Stomach smooth muscle (tissue), 2 donors: Measurements from ENCODE around the gene BAD.

Source experiments
- H3K27ac ChIP-seq: one replicate; pipeline ENCODE4 v1.7.0; 2013; ENCODE audit warnings: mild to moderate bottlenecking, low read length, inconsistent platforms
- H3K27me3 ChIP-seq, 2 donors: one replicate each; pipeline ENCODE4 v1.7.0; 2013; ENCODE audit warnings: low read length in 2 of 2; ENCODE audit not compliant: insufficient read depth in 2 of 2, control insufficient read depth in 1 of 2
- H3K36me3 ChIP-seq, 2 donors: one replicate each; pipeline ENCODE4 v1.7.0; 2013; ENCODE audit warnings: low read length in 2 of 2; ENCODE audit not compliant: control insufficient read depth in 2 of 2, insufficient read depth in 2 of 2
- H3K4me1 ChIP-seq: one replicate; pipeline ENCODE4 v1.7.0; 2013; ENCODE audit warnings: low read length; ENCODE audit not compliant: control insufficient read depth, insufficient read depth
- H3K4me3 ChIP-seq, 2 donors: one replicate each; pipeline ENCODE4 v1.7.0; 2013; ENCODE audit warnings: low read length in 2 of 2
- H3K9ac ChIP-seq, 2 donors: one replicate each; pipeline ENCODE4 v1.7.0; 2013; ENCODE audit warnings: low read length in 2 of 2, mild to moderate bottlenecking in 1 of 2
- H3K9me3 ChIP-seq, 2 donors: one replicate each; pipeline ENCODE4 v1.7.0; 2013; ENCODE audit warnings: low read length in 2 of 2; ENCODE audit not compliant: control insufficient read depth in 2 of 2
- donor health status: healthy.
- donor health status: Pancreatic carcinoma.

Gene BAD

GRCh38 chr11:64284962-64285884 is 758 bp upstream of the BAD start, which contains the start of gene GPR137:
Gene GPR137 (plus strand): TSS chr11:64285848. CDS start chr11:64286525, 677 bp downstream.
- peaks cover 4 to 10% of the 10 kb centered on the region in 2 donors for H3K36me3 ChIP-seq
- peaks cover under 1 to 3% of the 10 kb centered on the region in 2 donors for H3K27me3 ChIP-seq
- no peaks in the 10 kb centered on the region for H3K9me3 ChIP-seq
- peak within 1 kb of the TSS; percentile 93 to 96 for H3K4me3 ChIP-seq
- peaks cover 28% of the 10 kb centered on the region for H3K4me1 ChIP-seq
- peak within 1 kb of the TSS; percentile 89 to 98 for H3K9ac ChIP-seq
- H3K27ac ChIP-seq = peak within 1 kb of the TSS; percentile 96

DNA sequence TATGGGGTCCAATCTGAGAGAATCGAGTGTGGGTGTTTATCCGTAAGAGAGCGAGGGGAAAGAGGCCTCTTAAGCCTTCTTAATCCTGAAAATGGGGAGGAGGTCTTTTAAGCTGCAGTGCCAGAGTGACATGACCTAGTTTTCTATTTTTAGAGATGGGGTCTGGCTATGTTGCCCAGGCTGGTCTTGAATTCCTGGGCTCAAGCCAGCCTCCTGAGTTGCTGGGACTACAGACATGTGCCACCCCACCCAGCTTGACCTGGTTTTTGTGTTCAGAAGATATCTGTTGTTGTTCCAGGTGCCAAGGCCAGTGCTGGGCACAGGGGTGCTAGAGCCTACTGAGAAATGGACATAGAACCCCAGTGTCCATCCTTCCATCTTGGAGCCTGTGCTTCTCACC is 1.4 kb downstream of the BAD start:
- Histone ChIP-seq H3K9ac (peak overlapping the region; percentile 23 to 95), H3K4me1 (peaks cover 28% of the 10 kb centered on the region), H3K36me3 (peaks cover 7 to 15% of the 10 kb centered on the region in 2 donors), H3K27ac (peak overlapping the region; percentile 18), H3K9me3 (no peaks in the 10 kb centered on the region), H3K4me3 (peak overlapping the region in 1 of 2 donors; percentile 93), H3K27me3 (no peaks in the 10 kb centered on the region)

DNA sequence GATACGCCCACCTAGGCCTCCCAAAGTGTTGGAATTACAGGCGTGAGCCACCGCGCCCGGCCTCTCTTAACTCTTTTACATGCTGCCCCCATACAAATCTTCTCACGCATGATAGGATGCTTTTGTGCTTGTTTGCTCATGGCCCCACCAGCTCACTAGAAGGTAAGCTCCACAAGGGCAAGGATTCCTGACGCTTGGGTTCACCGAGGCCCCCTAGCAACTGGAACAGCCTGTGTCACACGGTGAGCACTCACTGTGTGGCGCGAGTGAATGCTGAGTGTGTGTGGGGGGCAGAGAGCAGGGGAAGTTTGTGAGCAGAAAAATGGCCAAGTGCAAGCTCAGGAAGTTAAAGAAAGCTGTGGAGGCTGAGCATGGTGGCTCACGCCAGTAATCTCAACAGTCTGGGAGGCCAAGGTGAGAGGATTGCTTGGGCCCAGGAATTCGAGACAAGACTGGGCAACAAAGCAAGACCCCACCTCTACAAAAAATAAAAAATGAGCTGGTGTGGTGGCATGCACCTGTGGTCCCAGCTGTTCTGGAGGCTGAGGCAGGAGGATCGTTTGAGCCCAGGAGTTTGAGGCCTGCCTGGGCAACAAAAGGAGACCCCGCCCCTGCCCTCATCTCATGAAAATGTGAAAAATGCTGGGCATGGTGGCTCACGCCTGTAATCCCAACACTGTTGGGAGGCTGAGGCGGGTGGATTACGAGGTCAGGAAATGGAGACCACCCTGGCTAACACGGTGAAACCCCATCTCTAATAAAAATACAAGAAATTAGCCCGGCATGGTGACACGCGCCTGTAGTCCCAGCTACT is 2.3 kb downstream of the BAD start:
- Histone ChIP-seq H3K27me3 (no peaks in the 10 kb centered on the region), H3K9me3 (no peaks in the 10 kb centered on the region), H3K36me3 (peaks cover 9 to 15% of the 10 kb centered on the region in 2 donors), H3K4me3 (no peak overlapping the region), H3K4me1 (peaks cover 28% of the 10 kb centered on the region), H3K9ac (peak overlapping the region in 1 of 2 donors; percentile 29), H3K27ac (no peak overlapping the region)

- Histone ChIP-seq H3K9ac (no peak overlapping the region), H3K4me3 (no peak overlapping the region), H3K36me3 (peaks cover 20 to 21% of the 10 kb centered on the region in 2 donors), H3K27me3 (no peaks in the 10 kb centered on the region), H3K27ac (no peak overlapping the region), H3K4me1 (peaks cover 14% of the 10 kb centered on the region), H3K9me3 (no peaks in the 10 kb centered on the region)
Measured at GRCh38 chr11:64278576-64279190, 5.8 kb downstream of the BAD start.

DNA sequence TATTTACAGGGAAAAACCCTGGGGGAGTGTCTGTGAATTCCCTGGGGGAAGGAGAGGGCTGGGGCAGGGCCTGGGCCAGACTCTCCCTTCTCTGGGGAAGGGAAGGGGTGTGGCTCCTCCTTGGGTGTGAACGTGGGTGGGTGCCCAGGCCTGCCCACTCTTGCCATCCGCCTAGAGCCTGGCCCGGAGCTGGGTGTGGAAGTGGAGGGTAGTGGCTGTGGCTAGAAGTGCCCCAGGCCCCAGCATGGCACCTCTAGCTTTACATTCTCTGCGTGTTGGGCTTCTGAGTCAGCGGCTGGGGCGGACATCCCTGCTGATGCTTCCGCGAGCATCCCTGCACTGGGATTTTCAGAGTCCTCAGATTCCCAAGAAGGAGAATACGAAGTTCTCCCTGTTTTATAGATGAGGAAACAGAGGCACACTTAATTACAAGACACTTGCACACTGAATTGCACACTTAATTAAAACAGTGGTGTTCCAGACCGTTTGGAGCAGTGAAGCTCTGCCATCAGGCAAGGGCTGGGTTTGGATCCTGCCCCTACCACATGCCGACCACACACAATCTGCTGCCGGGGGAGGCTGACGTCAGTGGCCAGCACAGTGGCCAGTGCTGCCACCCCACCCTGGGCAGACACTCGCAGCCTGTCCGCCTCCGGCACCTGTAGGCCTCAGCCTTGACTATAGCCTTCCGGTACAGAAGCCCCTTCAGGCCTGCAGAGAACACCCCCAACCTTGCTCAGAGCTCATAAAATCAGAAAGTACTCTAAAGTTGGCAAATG is 7.6 kb downstream of the BAD start:
- H3K9ac ChIP-seq = no peak overlapping the region
- H3K4me1 ChIP-seq = peaks cover 5% of the 10 kb centered on the region
- no peak overlapping the region for H3K27ac ChIP-seq
- H3K4me3 ChIP-seq = no peak overlapping the region
- no peaks in the 10 kb centered on the region for H3K27me3 ChIP-seq
- peaks cover 14 to 17% of the 10 kb centered on the region in 2 donors for H3K36me3 ChIP-seq
- no peaks in the 10 kb centered on the region for H3K9me3 ChIP-seq

DNA sequence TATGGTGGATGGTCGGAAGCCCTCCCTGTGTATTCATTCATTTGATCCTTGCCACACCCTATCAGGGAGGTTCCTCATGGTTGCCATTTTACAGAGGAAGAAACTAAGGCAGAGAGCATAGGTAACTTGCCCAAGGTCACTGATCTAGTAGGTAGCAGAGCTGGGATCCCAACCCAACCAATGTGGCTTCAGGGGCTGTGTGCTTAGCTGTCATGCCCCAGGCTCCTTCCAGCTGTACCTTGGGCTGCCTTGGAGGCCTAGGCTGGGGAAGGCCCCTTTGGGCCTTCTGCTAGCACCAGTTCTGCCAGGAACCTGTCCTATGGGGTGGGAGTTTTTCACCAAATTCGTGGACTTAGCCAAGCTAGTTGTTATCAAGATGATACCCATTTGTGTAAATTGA is 8.6 kb downstream of the BAD start:
- H3K9ac ChIP-seq = no peak overlapping the region
- H3K4me1 ChIP-seq = peaks cover 8% of the 10 kb centered on the region
- H3K9me3 ChIP-seq = no peaks in the 10 kb centered on the region
- no peaks in the 10 kb centered on the region for H3K27me3 ChIP-seq
- no peak overlapping the region for H3K4me3 ChIP-seq
- peaks cover 11 to 17% of the 10 kb centered on the region in 2 donors for H3K36me3 ChIP-seq
- H3K27ac ChIP-seq = no peak overlapping the region

DNA sequence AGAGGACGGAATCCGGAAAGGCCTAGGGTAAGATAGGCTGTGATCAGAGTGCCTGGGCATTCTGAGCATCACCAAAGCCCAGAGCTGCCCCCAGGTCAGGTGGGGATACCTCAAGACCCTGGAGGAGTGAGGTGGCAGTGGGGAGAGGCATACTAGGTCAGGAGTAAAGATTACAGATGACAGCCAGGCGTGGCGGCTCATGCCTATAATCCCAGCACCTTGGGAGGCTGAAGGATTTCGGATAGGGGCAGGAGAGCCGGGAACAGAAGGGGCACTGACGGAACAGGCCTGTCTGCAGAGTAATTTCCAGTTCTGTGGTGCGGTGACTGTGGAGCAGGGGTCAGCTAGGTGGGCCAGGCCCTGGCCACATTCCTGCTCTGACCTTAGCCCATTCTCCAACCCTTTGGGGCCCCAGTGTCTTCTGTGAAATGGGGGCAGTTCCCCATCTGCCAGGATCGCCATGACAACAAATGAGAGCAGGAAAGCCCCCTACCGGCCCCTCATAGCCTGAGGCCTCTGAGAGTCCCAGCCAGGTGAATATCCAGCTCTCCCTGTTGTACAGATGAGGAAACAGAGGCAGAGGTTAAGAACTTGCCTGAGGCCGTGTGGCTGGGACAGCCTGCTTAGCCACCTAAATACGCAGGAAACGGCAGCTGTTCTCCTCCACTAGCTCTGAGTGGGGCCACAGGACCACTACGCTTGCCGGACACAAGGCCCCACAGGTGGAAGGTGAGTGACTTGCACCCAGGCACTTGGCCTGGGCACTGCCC is 9.2 kb downstream of the BAD start:
- peaks cover 13% of the 10 kb centered on the region for H3K4me1 ChIP-seq
- H3K36me3 ChIP-seq = peaks cover 11 to 17% of the 10 kb centered on the region in 2 donors
- no peak overlapping the region for H3K4me3 ChIP-seq
- H3K27me3 ChIP-seq = no peaks in the 10 kb centered on the region
- H3K9me3 ChIP-seq = no peaks in the 10 kb centered on the region
- no peak overlapping the region for H3K9ac ChIP-seq
- no peak overlapping the region for H3K27ac ChIP-seq

- Histone ChIP-seq H3K4me3 (peak overlapping the region; percentile 94 to 99), H3K27ac (peak overlapping the region; percentile 96), H3K9ac (peak overlapping the region; percentile 93 to 96), H3K36me3 (peaks cover 0 to 9% of the 10 kb centered on the region in 2 donors), H3K27me3 (no peaks in the 10 kb centered on the region), H3K4me1 (peaks cover 35% of the 10 kb centered on the region), H3K9me3 (no peaks in the 10 kb centered on the region)
Measured at GRCh38 chr11:64269540-64270220, 14.8 kb downstream of the BAD start.

DNA sequence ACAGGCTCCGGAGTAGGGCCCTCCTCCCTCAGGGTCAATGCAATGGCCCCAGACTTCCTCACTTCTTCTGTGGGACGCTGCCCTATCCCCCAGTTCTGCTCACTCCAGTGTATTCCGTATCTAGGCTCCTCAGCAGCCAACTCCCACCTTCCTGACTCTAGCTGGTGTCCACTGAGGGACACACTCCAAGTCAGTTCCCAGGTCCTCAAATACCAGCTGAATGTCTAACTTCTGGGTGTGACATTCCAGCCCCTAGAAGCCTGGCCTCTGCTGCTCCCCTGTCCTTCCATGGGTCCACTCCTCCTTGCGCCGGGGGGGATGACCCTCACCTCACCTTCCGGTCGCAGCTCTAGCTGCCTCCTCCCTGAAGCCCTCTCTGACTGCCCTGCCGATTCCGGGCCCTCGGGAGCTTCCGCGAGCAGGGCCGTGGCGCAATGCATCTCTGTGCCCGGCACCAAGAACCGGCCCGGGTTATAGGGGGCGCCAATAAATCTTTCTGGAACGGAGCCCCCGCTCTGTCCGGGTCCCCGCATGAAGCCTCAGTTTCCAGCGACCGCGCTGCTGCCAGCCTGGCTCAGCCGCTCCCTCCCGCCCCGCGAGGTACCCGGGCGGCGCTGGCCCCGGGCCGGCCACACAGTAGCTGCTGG is 15.4 kb downstream of the BAD start:
- Histone ChIP-seq H3K4me1 (peaks cover 35% of the 10 kb centered on the region), H3K9ac (peak overlapping the region; percentile 78 to 86), H3K27ac (peak overlapping the region; percentile 96), H3K9me3 (no peaks in the 10 kb centered on the region), H3K36me3 (peaks cover 0 to 14% of the 10 kb centered on the region in 2 donors), H3K4me3 (peak overlapping the region; percentile 72 to 94), H3K27me3 (no peaks in the 10 kb centered on the region)
